ENCODE data around the gene MBP.

- TF ChIP-seq RAD21 (CRISPR knock-in tag; IDR thresholded peaks at IDR 0.05), result no peak
- no peak for TF ChIP-seq ARHGAP35 (CRISPR knock-in tag; IDR thresholded peaks at IDR 0.05; ENCODE audit: borderline replicate concordance)
- TF ChIP-seq ZBTB3 (CRISPR knock-in tag; IDR thresholded peaks at IDR 0.05; ENCODE audit: borderline replicate concordance, low read depth), result no peak
Measured at GRCh38 chr18:76985156-76985950, 147.2 kb downstream of the MBP start.

Data from HepG2 (cell line).